DND-41 (cell line): ENCODE results near the gene METTL9.
A peak's percentile ranks its signal among the peaks of the same experiment; 100 is the strongest.
"Not testable (repeated sequence)": the region's sequence is repeated elsewhere in the genome, so short reads cannot be mapped to it uniquely, and the experiment has no call there.

Source experiments
- ATAC-seq: fragments of 200-7000 bp; cut with Tn5 transposase; 3 replicates; pipeline ENCODE4 v1.9.1; 2021; ENCODE audit warnings: low read depth; ENCODE audit not compliant: insufficient read depth
- DNase-seq: peaks from one replicate; pipeline ENCODE4 v3.0.0-alpha.2; 2020
- H2AFZ ChIP-seq: 2 replicates; pipeline ENCODE4 v1.6.0; 2012; ENCODE audit warnings: low read depth, low read length
- H3K27ac ChIP-seq: 2 replicates; pipeline ENCODE4 v1.5.1; 2012; ENCODE audit warnings: low read length, inconsistent platforms
- H3K27me3 ChIP-seq: fragments of 200-600 bp; sonication (generic); 2 replicates; pipeline ENCODE4 v1.6.0; 2012; ENCODE audit warnings: low read length, mild to moderate bottlenecking, inconsistent platforms; ENCODE audit not compliant: insufficient read depth, poor library complexity
- H3K36me3 ChIP-seq: 2 replicates; pipeline ENCODE4 v1.5.1; 2012; ENCODE audit warnings: low read length, inconsistent platforms; ENCODE audit not compliant: insufficient read depth
- H3K4me1 ChIP-seq: 2 replicates; pipeline ENCODE4 v1.5.1; 2012; ENCODE audit warnings: mild to moderate bottlenecking, low read length; ENCODE audit not compliant: insufficient read depth
- H3K4me2 ChIP-seq: 2 replicates; pipeline ENCODE4 v1.6.0; 2012; ENCODE audit warnings: mild to moderate bottlenecking, moderate library complexity, low read length, inconsistent platforms; ENCODE audit not compliant: insufficient read depth
- H3K4me3 ChIP-seq, 2 experiments: fragments of 200-600 bp in 1 of 2; shearing (Covaris generic) in 1 of 2; 2 replicates each; pipeline ENCODE4 v1.5.1; 2012 to 2016; ENCODE audit warnings: inconsistent platforms in 2 of 2, low read length in 2 of 2, mild to moderate bottlenecking in 2 of 2, low read depth in 1 of 2, moderate library complexity in 1 of 2
- H3K79me2 ChIP-seq: 2 replicates; pipeline ENCODE4 v1.6.0; 2012; ENCODE audit warnings: low read length, inconsistent platforms; ENCODE audit not compliant: insufficient read depth
- H3K9ac ChIP-seq: 2 replicates; pipeline ENCODE4 v1.6.0; 2012; ENCODE audit warnings: low read depth, mild to moderate bottlenecking, inconsistent platforms, low read length, moderate library complexity
- H3K9me3 ChIP-seq: 2 replicates; pipeline ENCODE4 v1.5.1; 2012; ENCODE audit warnings: low read length, moderate library complexity, mild to moderate bottlenecking, inconsistent platforms; ENCODE audit not compliant: insufficient read depth, severe bottlenecking
- H4K20me1 ChIP-seq: 2 replicates; pipeline ENCODE4 v1.6.0; 2012; ENCODE audit warnings: low read length; ENCODE audit not compliant: insufficient read depth
- EZH2 ChIP-seq: IDR thresholded peaks from 3 replicates; pipeline ENCODE4 v1.6.1; 2012; ENCODE audit warnings: borderline replicate concordance, low read depth, mild to moderate bottlenecking, moderate library complexity, low read length, inconsistent platforms; ENCODE audit not compliant: severe bottlenecking
- TF ChIP-seq, protein P1 (sequence below): IDR thresholded peaks from 2 replicates; pipeline ENCODE4 v1.5.1; 2012; ENCODE audit warnings: borderline replicate concordance, low read length, moderate library complexity, mild to moderate bottlenecking; ENCODE audit not compliant: poor library complexity, severe bottlenecking; ENCODE audit errors: extremely low read depth

METTL9 gene

GRCh38 chr16:21683184-21683583 is 83.8 kb downstream of the METTL9 start:
- ATAC-seq (no peak), DNase-seq (no peak)
- Histone ChIP-seq H3K27me3 (no peaks in the 10 kb centered on the region), H3K36me3 (no peaks in the 10 kb centered on the region), H3K4me3 (no peak overlapping the region), H3K9me3 (no peaks in the 10 kb centered on the region), H3K4me2 (no peak overlapping the region), H3K4me1 (no peaks in the 10 kb centered on the region), H3K27ac (no peak overlapping the region), H3K79me2 (no peaks in the 10 kb centered on the region), H2AFZ (no peak overlapping the region; the same call in 1 of the 2 replicates), H3K9ac (no peak overlapping the region), H4K20me1 (no peaks in the 10 kb centered on the region)
- TF ChIP-seq, protein P1, sequence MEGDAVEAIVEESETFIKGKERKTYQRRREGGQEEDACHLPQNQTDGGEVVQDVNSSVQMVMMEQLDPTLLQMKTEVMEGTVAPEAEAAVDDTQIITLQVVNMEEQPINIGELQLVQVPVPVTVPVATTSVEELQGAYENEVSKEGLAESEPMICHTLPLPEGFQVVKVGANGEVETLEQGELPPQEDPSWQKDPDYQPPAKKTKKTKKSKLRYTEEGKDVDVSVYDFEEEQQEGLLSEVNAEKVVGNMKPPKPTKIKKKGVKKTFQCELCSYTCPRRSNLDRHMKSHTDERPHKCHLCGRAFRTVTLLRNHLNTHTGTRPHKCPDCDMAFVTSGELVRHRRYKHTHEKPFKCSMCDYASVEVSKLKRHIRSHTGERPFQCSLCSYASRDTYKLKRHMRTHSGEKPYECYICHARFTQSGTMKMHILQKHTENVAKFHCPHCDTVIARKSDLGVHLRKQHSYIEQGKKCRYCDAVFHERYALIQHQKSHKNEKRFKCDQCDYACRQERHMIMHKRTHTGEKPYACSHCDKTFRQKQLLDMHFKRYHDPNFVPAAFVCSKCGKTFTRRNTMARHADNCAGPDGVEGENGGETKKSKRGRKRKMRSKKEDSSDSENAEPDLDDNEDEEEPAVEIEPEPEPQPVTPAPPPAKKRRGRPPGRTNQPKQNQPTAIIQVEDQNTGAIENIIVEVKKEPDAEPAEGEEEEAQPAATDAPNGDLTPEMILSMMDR: no peak
- no peak for TF ChIP-seq EZH2

DNA sequence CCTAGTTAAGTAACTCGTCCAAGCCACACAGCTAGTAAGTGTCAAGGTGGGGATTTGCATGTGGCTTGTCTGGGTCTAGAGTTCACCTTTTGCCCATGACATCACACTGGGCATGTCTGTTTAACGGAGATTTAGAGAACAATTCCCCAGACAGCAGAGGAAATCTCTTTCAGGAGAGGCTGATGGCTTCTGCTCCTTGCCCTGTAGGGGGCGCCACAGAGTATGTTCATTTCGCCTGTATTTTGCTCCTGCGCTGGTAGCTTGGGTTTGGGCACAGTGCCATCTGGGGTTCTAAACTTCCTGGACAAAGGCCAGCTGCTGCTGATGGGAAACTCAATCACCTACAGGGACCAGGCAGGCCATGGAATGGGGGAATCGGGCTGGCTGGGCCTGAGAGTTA is 84.8 kb downstream of the METTL9 start:
- no peak for ATAC-seq

DNA sequence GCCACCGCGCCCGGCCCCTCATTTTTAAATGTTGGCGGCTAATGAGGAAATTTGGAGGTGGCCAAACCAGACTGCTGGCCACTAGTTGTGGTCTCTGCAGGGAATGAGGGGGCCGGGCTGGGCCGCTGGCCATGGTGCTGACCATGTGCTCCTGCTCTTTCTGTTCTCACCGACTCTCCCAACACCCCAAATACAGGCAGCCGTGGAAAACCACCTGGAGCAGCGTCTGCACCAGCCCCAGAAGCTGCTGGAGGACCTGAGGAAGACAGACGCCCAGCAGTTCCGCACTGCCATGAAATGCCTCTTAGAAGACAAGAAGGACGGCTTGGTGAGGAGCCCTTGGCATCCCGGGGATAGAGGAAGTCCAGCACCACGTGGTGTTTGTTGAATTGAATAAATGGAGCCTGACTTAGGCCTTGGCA is 85.7 kb downstream of the METTL9 start:
- no peaks in the 10 kb centered on the region for H3K9me3 ChIP-seq
- no peaks in the 10 kb centered on the region for H3K36me3 ChIP-seq
- no peaks in the 10 kb centered on the region for H4K20me1 ChIP-seq
- no peak overlapping the region for H3K4me3 ChIP-seq
- no peak overlapping the region for H3K27ac ChIP-seq
- DNase-seq (no peak), ATAC-seq (no peak)
- no peaks in the 10 kb centered on the region for H3K4me1 ChIP-seq
- H3K27me3 ChIP-seq: no peaks in the 10 kb centered on the region
- no peak overlapping the region for H2AFZ ChIP-seq
- no peak overlapping the region for H3K9ac ChIP-seq
- no peaks in the 10 kb centered on the region for H3K79me2 ChIP-seq
- H3K4me2 ChIP-seq: no peak overlapping the region
- TF ChIP-seq EZH2: no peak
- TF ChIP-seq, protein P1: no peak

More for the DNA sequence above, 84.8 kb downstream of the METTL9 start:
- H4K20me1 ChIP-seq: no peaks in the 10 kb centered on the region
- no peak overlapping the region for H3K27ac ChIP-seq
- H3K27me3 ChIP-seq: no peaks in the 10 kb centered on the region
- no peak overlapping the region for H3K9ac ChIP-seq
- H3K4me2 ChIP-seq: no peak overlapping the region
- no peaks in the 10 kb centered on the region for H3K36me3 ChIP-seq
- no peak overlapping the region for H2AFZ ChIP-seq
- H3K9me3 ChIP-seq: no peaks in the 10 kb centered on the region
- peak; percentile 27 for DNase-seq
- no peak overlapping the region for H3K4me3 ChIP-seq
- no peak for TF ChIP-seq EZH2
- TF ChIP-seq, protein P1: peak; percentile 73
- no peaks in the 10 kb centered on the region for H3K79me2 ChIP-seq
- no peaks in the 10 kb centered on the region for H3K4me1 ChIP-seq

DNA sequence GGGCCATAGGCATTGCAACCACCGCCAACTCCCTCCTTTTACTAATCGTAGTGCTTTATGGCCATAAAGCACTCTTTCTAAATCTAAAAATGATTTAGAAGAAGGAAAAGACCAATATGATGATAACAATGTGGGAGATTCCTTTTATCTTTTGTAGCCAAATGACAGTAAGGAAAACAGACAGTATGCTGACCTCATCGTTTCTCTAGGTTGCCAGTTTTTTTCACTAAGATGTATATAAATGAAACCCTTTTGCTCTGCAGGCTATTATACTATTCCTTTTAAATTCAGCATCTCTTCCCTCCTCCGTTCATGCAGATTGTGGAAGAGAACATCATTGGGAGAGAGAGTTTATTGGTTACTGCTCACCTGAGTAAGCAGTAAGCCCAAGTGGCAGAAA is 89.7 kb downstream of the METTL9 start:
- H3K79me2 ChIP-seq: no peaks in the 10 kb centered on the region
- DNase-seq: no peak
- H3K4me1 ChIP-seq: no peaks in the 10 kb centered on the region
- no peaks in the 10 kb centered on the region for H3K27me3 ChIP-seq
- ATAC-seq: no peak
- H3K36me3 ChIP-seq: no peaks in the 10 kb centered on the region
- no peak overlapping the region for H3K27ac ChIP-seq
- no peaks in the 10 kb centered on the region for H4K20me1 ChIP-seq
- no peak overlapping the region for H3K4me2 ChIP-seq
- H3K9me3 ChIP-seq: no peaks in the 10 kb centered on the region
- H2AFZ ChIP-seq: no peak overlapping the region
- H3K4me3 ChIP-seq: no peak overlapping the region
- no peak overlapping the region for H3K9ac ChIP-seq
- TF ChIP-seq, protein P1: no peak
- TF ChIP-seq EZH2: no peak

- H4K20me1 ChIP-seq, H3K9me3 ChIP-seq, H3K27me3 ChIP-seq, H2AFZ ChIP-seq, H3K79me2 ChIP-seq, H3K9ac ChIP-seq, ATAC-seq, DNase-seq, H3K4me1 ChIP-seq, H3K4me3 ChIP-seq, H3K4me2 ChIP-seq, H3K36me3 ChIP-seq, H3K27ac ChIP-seq: not testable (repeated sequence)
Observed at GRCh38 chr16:21690967-21691366, 91.6 kb downstream of the METTL9 start.
